GM18873 (cell line): ENCODE data around the gene CBX2.
"Not testable (repeated sequence)": the region's sequence is repeated elsewhere in the genome, so short reads cannot be mapped to it uniquely, and the experiment has no call there.

Experiments used
- ATAC-seq: cut with Tn5 transposase; IDR thresholded peaks from one replicate; pipeline ENCODE4 v1.9.1; 2021; ENCODE audit warnings: mild to moderate bottlenecking, moderate library complexity, moderate number of reproducible peaks; ENCODE audit not compliant: unreplicated experiment, low FRiP score

Gene CBX2

DNA sequence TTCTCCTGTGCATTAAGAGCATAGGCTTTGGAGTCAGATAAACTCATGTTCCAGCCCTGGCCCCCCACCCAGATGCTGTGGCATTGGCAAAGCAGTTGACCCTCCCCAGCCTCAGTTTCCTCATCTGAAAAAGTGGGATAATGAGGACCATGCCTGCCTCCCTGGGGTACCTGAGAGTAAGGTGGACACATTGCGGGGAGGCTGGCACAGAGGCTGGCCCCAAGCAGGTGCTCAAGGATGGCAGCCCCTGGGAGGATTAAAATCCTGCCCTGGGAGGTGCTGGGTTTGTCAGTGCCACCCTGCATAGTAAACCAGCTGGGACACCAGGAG is 35.4 kb upstream of the CBX2 start:
- no peak for ATAC-seq

GRCh38 chr17:79742951-79743476 is 34.9 kb upstream of the CBX2 start:
- no peak for ATAC-seq

GRCh38 chr17:79743614-79744013 is 34.3 kb upstream of the CBX2 start:
- ATAC-seq = no peak

DNA sequence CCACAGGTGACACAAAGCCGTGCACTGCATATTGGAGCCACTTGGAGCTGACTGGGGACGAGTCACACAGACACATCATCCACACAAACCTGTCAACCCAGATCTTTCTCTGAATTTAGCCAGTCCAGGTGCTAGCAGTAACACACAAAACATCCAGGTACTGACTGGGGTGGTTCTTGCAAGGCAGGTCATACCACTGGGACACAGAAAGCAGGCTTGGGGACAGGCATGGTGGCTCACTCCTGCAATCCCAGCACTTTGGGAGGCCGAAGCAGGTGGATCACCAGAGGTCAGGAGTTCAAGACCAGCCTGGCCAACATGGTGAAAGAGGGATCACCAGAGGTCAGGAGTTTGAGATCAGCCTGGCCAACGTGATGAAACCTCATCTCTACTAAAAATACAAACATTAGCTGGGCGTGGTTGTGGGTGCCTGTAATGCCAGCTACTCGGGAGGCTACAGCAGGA is 32.3 kb upstream of the CBX2 start:
- no peak for ATAC-seq

DNA sequence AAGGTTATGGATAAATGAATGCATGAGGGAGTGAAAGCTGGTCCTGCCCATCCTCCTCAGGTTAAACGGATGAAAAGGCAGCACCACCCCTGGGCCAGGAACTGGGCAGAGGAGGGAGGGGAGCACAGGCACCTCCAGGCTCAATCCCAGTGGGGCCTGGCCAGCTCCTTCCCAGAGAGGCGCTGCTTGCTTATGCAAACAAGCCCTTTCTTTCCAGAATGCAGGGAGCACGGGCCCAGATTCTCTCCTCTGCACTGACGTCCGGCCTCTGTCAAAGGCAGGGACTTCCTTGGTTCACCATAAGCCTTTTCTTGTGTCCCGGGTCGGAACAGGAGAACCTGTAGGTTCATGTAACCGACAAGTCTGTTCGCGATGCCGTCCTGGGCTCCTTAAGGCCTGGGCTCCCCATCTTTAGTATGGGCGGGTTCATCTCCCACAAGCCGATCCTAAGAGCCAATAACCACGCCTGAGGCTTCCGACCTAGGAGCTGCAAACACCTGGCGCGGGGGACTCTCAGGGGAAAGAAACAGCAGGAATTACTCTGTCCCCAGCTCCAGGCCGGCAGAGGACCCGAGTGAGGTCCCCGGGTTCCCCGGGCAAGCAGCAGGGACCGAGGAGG is 30.9 kb upstream of the CBX2 start:
- no peak for ATAC-seq

- no peak for ATAC-seq
Measured at GRCh38 chr17:79747508-79748294, 30.2 kb upstream of the CBX2 start.

DNA sequence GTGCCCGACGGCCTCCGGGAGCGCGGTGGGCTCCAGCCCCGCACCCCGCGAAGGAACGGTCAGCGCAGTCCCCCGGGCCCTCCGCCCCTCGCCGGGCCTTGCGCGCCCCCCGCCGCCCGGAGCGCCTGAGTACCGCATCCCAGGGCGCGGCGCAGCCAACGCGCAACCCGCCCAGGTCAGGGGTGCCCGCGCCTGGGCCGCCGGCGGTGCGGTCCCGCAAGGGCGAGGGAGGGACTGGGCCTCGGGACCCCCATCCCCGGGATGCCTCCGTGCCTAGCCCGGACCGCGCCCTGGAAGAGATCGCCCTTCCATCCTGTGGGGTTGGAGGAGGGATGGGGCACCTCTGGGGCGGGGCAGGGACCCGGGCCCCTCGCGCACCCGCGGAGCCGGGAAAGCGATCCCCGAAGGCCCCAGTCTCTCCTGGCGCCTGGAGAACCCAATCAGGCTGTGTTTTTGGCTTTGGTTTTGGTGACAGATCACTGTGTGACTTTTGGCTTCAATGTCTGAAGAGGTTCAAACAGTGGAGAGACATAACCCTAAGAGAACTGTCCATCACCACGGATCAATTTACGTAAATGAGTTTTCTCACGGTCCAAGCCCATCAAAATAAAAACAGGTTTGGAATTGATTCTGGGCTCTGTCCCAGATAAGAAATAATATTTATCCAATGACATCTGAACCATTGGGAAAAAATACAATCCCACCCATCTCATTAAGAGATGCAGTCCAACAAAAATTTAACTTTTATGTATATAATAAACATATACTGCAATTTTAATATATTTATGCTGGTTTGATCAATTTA is 29.5 kb upstream of the CBX2 start:
- no peak for ATAC-seq

DNA sequence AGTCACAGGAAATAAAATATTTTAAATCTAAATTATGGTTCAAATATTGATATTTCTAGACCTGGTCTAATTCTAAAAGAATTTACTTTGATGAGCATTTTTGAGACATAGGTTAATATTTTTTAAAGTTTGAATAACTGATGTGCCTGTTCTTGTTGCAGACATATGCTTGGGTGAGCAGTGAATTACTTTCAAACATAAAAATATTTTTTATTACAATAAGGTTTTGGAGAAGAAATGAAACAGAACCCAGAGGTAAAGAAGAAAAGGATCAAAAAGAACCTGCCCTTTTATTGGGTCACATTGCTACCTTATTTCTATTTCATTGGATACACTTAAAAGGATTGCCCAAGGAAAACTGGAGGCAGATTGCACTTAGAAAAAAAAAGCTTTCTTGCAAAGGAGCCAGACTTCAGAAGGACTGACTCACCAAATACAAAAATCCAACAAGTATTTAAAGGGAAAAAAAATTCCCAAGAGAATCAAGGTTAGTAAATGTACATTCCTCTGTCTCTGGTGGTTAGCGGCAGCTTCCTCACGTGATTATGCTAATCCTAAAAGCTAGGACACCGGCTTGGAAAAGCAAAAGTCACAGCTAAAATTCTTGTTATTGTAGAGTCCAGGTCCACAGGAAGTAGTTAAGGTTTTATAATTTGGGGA is 28.7 kb upstream of the CBX2 start:
- ATAC-seq = no peak

DNA sequence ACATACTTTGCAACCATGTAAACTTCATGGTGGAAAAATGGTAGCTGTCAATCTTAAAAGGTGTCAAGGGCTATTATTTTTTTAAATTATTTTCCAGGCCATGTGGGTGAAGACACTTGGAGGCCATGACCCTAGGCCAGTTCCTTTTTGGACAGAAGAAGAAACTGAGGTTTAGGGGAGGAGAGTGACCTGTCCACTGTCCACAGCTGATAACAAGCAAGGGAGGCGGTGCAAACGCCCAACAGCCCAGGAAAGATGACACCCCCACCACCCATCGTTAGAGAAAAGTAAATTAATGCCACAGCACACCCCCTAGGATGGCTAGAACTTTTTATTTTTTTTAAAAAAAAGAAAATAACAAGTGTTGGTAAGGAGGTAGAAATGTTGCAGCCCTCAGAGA is 28.0 kb upstream of the CBX2 start:
- ATAC-seq = no peak

- no peak for ATAC-seq
Measured at GRCh38 chr17:79750650-79751545, 27.1 kb upstream of the CBX2 start.

GRCh38 chr17:79752175-79752574 is 25.8 kb upstream of the CBX2 start:
- no peak for ATAC-seq

GRCh38 chr17:79754370-79754769 is 23.6 kb upstream of the CBX2 start:
- no peak for ATAC-seq

DNA sequence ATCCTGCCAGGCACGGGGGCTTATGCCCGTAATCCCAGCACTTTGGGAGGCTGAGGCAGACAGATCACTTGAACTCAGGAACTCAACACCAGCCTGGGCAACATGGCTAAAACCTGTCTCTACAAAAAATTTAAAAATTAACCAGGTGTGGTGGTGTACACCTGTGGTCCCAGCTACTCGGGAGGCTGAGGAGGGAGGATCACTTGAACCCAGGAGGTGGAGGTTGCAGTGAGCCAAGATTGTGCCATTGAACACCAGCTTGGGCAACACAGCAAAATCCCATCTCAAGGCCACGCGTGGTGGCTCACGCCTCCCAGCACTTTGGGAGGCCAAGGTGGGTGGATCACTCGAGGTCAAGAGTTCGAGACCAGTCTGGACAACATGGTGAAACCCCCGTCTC is 23.0 kb upstream of the CBX2 start:
- ATAC-seq = not testable (repeated sequence)

GRCh38 chr17:79755591-79755990 is 22.4 kb upstream of the CBX2 start:
- ATAC-seq = no peak

DNA sequence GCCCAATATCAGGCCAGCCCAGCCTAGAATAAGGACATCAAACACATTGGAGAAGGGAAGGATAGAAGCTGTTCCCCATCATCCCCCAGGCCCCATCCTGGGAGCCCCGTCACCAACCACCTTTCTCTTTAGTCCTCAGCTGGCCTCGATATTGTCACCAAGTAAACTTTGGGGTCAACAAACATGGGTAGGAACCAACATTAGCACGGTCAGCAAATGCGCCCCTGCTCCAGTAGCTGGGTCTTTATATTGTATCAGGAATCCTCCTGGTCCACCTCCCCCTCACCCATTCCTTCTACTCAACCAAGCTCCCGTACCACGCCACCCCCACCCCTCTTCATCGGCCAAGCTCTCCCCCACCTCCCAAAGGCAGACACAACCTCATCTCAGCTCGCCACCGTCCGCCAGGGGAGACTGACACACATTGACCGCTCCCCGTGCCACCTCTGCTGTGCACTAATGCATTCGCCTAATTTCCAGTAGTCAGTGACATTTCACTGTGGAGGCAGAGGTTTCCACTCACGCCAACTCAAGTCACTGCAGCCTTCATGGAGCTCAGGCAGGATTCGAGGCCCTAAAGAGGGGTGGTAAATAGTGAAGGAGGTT is 20.7 kb upstream of the CBX2 start:
- ATAC-seq = no peak

- ATAC-seq = no peak
Measured at GRCh38 chr17:79758271-79758670, 19.7 kb upstream of the CBX2 start.

GRCh38 chr17:79760197-79760906 is 17.6 kb upstream of the CBX2 start:
- ATAC-seq = no peak

DNA sequence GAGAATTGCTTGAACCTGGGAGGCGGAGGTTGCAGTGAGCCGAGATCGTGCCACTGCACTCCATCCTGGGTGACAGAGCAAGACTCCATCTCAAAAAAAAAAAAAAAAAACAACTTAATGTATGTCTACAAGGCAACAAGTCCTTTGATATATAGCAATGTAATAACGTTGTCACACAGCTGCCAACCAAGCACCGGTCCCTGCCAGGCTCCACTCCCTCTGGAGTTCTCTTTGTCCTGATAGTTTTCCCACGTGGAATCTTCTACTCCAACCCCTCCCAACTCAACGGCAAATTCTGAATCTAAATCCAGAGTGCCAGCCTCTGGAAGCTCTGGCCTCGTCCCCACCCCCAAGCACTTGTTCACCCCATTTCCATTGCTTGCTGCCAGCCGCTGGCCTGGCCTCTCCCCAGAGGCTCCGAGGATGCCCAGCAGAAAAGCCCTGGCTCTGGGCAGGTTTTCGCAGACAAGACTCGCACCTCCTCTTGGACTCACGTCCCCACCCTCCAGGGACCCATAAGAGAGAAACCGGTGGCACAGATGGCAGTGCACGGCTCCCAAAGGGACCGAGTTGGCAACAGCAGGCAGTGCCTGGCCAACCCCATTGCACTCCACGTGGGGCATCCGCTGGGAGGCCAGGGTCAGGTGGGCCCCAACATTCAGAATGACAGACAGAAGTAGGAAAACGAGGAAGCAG is 15.9 kb upstream of the CBX2 start:
- no peak for ATAC-seq
